GM19238 (cell line): ENCODE data around the gene CCDC187.

ENCODE experiments used
- DNase-seq: peaks from one replicate; pipeline ENCODE4 v3.0.0; 2011; ENCODE audit warnings: low spot score; ENCODE audit not compliant: insufficient read length

The CCDC187 gene

DNA sequence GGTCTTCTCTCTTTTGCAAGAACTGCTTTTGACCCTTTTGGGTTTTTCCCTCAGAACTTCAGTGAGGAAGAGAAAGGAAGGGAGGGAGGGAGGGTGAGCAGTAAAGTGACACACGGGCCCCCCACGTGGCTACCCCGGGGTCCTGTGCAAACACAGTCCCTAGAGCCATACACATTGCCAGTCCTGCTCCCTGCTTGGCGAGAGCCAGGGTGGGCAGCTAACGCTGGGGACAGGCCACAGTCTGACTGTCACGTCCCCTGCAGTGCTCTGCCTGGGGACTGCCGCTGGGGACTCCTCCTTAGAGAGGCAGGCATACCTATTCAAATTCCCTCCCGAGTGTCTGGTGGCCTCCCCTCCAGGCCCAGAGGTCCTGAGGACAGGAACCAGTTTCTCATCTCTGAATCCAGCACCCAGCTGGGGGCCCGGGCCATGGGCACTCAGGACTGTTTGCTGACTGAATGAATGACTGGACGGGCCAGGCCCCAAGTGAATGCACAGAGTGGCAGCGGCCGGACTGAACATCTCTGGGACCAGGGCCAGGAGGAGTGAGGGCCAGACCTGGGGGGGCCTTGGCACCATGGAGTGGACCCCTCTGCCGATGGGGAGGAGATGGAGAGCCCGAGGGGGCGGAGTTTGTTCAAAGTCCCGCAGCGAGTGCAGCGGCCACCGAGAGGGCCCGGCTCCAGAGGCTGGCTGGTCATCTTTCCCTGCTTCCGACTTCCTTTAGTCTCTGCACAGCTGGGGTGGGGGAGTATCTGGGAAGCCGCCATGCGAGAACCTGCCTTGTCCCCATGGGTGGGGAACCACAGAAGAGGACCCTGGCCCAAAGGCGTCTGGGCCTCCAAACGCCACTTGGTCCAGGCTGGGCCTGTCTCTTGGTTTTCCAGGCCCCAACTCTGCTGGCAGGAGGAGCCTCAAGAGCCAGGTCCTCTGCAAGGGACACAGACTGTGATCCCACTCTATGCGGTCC, 5.8 kb downstream of the CCDC187 start:
- no peak for DNase-seq

DNA sequence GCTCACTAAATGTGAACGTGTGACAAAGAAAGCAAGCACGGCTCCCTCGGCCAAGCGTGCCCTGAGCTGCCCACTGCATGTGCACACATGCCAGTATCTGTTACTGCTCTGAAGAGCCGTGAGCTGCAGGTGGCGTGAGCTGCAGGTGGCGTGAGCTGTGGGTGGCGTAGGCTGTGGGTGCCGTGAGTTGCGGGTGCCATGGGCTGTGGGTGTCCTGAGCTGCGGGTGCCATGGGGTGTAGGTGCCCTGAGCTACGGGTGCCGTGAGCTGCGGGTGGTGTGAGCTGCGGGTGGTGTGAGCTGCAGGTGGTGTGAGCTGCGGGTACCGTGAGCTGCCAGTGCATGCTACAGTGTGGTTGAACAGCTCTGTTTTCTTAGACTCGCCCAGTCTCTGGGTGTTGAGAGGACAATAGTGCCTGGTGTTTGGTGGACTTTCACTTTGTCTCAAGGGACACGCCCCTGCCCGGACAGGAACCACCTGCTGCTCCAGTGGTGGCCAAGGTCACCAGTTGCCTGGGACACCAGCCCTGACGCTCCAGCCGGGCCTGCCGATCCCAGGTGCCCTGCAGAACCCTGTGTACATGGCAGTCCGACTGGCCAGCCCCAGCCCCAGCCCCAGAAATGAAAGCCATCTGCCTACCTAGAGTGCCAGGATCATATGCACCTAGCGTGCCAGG, 6.7 kb downstream of the CCDC187 start:
- DNase-seq, result no peak

GRCh38 chr9:136296434-136297015, 7.4 kb downstream of the CCDC187 start:
- DNase-seq, result no peak

GRCh38 chr9:136295542-136296433, 8.1 kb downstream of the CCDC187 start:
- DNase-seq, result no peak

DNA sequence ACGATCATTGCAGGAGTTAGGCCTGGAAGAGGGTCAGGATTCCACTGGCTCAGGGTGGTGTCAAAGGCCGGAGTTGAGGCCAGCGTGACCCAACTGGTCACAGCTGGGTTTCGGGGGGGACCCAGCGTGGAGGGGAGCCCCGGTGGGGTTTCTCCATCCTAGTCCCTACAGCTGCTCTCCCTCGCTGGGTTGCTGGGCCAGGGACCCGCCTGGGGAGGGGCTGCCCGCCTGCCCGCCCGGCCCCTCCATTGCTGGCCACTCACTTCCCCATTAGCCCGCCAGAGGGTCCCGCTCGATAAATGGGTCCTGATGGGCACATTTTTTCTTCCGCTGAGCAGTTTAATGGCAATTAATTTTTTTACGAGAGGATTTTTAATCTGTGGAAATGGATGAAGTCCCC, 8.8 kb downstream of the CCDC187 start:
- DNase-seq, result no peak

DNA sequence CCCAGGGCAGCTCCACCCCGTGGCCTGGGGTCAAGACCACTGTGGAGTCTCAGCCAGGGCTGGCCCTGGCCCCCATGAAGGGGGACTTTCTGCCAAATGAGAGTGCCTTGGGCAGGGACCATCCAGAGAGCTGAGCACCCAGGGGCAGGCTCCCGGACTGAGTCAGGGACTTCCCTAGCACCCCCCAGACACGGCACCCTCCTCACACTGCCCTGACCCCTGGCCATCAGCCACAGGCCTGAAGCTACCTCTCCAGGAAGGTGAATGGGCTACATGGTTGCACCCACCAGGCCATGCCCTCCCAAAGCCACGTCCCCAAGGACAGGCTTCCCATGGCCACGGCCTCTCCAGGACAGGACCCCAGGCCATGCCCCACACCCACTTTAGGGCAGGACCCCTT, 9.5 kb downstream of the CCDC187 start:
- DNase-seq, result no peak

- no peak for DNase-seq
These were observed 10.3 kb downstream of the CCDC187 start for GRCh38 chr9:136293476-136294077.

DNA sequence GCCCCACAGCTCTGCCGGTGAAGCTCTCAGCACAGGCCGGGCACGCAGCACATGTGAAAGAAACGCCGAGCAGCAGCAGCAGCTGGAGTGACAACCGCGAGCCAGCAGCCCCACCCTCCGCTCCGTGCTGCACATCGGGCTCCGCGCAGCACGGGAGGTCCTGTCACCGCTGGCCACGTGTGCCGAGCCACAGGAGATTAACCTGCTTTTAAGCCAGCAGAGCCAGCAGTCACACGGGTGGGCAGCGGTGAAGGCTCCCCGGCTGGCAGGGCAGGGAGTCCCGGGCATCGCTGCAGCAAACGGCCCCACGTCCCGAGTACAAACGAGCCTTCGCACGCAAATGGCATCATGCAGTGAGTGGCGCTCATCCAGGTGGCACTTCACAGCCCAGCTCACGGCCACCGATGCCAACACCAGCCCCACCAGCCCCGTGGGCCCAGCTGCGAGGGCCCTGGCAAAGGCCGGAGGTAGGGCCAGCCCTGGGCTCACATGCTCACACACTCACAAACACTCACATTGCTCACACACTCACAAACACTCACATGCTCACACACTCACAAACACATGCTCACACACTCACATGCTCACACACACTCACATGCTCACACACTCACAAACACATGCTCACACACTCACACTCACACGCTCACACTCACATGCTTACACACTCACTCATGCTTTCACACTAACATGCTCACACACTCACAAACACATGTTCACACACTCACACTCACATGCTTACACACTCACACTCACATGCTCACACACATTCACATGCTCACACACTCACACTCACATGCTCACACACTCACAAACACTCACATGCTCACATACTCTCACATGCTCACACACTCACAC, 11.1 kb downstream of the CCDC187 start:
- no peak for DNase-seq

GRCh38 chr9:136292026-136292538, 11.8 kb downstream of the CCDC187 start:
- no peak for DNase-seq

- no peak for DNase-seq
These were observed 12.4 kb downstream of the CCDC187 start for GRCh38 chr9:136291306-136292025.

DNA sequence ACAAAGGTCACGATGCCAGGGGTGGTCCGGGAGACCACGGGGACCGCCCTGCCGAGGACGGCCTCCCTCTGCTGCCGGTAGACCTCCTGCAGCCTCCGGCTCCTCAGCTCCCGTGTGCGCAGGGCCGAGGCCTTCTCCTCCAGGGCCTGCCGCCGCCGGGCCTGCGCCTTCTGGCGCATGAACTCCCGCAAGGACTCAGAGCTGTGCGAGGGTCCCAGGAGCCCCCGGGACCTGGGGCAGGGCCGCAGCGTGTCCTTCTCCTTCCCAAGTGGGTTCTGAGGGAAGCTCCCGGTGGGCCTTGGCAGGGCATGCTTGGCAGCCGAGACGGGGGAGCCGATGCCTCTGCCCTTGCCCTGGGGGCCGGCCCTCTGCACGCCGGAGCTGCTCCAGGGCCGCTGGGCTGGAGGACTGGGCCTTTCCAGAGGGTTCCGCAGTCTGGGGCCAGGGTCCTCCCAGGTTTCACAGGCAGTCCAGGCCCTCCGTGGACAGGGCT, 13.3 kb downstream of the CCDC187 start:
- DNase-seq, result no peak

DNA sequence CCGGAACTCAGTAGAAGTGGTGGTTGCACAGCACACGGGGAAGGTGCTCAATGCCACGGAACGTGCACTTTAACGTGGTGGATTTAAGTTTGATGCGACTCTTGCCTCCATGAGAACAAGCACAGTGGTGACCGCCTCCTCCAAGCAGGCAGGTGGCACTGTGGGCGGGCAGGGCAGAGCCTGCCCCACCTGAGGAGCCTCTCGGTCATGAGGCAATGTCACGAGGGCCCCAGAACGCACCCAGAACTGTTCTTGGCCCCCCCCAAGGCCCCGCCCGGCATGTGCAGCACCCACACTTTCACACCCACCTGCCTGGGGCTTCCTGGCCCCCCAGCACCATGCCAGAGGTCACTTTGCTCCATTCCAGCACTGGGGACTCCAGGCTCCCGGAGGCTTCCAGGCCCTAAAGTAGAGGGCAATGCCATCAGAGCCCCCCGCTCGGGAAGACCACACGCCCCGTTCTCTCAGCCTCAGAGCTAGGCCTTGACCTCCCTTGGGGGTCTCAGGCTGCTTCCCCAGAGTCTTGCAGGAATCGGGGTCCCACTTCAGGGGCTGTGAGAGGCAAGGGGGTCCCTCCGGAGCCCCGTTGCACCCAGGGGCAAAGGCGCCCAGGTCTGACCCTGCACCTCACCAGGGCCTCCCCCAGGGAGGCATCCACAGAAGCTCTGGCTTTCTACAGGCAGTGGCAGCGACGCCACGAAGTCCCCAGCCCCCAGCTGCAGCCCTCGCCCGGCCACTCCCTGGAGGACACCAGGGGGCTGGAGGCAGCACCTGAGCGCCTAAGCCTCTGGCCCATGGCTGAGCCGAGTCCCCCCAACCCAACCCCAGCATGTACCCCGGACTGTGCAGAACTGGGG, 14.0 kb downstream of the CCDC187 start:
- DNase-seq, result no peak

DNA sequence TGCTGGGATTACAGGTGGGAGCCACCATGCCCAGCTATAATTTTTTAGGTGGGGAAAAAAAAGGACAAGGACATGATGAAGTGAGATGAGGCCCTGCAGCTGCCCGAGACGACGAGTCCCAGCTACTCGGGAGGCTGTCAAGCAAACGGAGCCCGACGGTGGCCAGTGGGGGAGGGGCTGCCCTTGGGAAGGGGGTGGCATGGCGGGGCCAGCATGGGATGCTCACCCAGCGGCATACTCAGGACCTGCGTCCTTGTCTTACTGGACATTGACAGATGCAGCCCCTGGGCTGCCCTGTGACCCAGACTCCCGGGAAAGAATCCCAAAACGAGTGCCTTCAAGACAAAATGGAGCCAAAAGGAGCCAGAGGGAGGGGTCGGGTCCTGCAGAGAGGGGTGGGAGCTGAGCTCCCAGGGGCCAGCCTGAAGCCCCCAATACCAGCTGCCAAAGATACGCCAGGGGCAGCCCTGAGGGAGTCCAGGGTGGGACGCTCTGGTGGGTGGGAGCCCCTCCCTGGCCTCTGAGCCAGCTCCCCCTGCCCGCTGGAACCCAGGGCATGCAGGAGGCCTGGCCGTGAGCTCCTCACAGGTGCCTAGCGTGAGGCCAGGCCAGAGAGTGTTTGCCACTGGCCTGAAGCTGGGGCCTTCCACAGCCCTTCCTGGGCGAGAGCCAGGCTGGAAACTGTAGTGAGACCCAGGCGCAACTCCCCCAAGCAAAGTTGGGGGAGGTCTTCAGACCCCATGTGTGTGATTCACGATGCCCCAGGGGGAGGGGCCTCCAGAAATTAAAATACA, 15.7 kb downstream of the CCDC187 start:
- DNase-seq, result no peak

- no peak for DNase-seq
These were observed 16.9 kb downstream of the CCDC187 start for GRCh38 chr9:136286987-136287379.

- DNase-seq, result no peak
These were observed 17.4 kb downstream of the CCDC187 start for GRCh38 chr9:136286359-136286986.

DNA sequence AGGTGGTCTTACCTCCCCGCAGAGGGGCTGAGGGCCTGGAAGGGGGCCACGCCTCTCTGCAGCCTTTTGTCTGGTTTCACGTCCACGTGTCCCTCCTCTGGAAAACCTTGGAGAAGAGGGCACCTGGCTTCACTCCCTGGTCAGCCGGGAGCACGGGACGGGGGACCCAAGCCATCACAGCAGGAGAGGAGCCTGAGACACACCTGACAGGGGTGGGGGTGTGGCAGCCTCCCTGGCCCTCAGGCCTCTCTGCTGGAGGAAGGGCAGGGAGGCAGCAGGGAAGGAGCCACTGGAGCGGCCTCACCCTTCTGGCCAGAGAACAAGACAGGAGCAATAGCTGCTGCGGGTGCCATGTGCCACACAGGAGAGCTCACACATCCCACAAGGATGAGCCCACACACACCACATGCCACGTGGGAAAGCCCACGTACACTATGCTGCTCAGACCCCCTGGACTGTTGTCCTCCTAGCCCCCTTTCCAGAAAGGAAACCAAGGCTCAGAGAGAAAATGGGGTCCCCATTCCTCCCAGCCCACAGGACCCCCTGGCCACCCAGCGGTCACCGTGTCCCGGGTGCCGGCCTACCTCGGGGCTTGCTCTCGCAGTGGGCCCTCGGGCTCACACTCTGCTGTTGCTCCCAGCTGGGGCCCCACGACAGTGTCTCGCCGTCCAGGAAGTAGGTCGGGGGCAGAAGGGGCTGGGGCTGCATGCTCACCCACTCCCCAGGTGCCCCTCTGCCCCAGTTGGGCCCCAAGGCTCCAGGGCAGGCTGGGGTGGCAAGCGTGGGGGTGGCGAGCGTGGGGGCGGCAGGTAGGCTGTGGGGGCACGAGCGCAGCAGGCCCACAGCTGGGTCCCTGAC, 18.2 kb downstream of the CCDC187 start:
- no peak for DNase-seq
